NCI-H2196 (cell line): ENCODE results near the gene RPEL1.
"Not testable (repeated sequence)": the region's sequence is repeated elsewhere in the genome, so short reads cannot be mapped to it uniquely, and the experiment has no call there.

Source experiments
- DNase-seq: peaks from one replicate; lab custom pipeline; 2025; ENCODE audit not compliant: unreplicated experiment; lab: John Stamatoyannopoulos, UW

RPEL1 gene

GRCh38 chr10:103245587-103245986, at the start of gene RPEL1:
TSS of gene RPEL1 (plus strand) at chr10:103245887. CDS start at chr10:103245997, 110 bp downstream.
- not testable (repeated sequence) for DNase-seq

GRCh38 chr10:103196516-103196915, 49.2 kb upstream of the RPEL1 start:
- no peak for DNase-seq

- DNase-seq, result no peak
Observed at GRCh38 chr10:103197174-103197573, 48.5 kb upstream of the RPEL1 start.

- no peak for DNase-seq
Observed at GRCh38 chr10:103197903-103198302, 47.8 kb upstream of the RPEL1 start.

GRCh38 chr10:103198648-103199047, 47.0 kb upstream of the RPEL1 start:
- no peak for DNase-seq

GRCh38 chr10:103199488-103199887, 46.2 kb upstream of the RPEL1 start:
- DNase-seq, result no peak

GRCh38 chr10:103202319-103202718, 43.4 kb upstream of the RPEL1 start:
- DNase-seq, result no peak

GRCh38 chr10:103203466-103203865, 42.2 kb upstream of the RPEL1 start:
- no peak for DNase-seq

GRCh38 chr10:103204353-103205255, 41.1 kb upstream of the RPEL1 start:
- no peak for DNase-seq

GRCh38 chr10:103205401-103205800, 40.3 kb upstream of the RPEL1 start:
- not testable (repeated sequence) for DNase-seq

GRCh38 chr10:103206715-103207114, 39.0 kb upstream of the RPEL1 start:
- DNase-seq, result not testable (repeated sequence)

GRCh38 chr10:103207141-103207540, 38.5 kb upstream of the RPEL1 start:
- DNase-seq, result no peak

- DNase-seq, result not testable (repeated sequence)
Observed at GRCh38 chr10:103207643-103208042, 38.0 kb upstream of the RPEL1 start.

GRCh38 chr10:103210262-103210661, 35.4 kb upstream of the RPEL1 start:
- not testable (repeated sequence) for DNase-seq

- DNase-seq, result no peak
Observed at GRCh38 chr10:103215601-103216000, 30.1 kb upstream of the RPEL1 start.

GRCh38 chr10:103216362-103216761, 29.3 kb upstream of the RPEL1 start:
- DNase-seq, result not testable (repeated sequence)

- DNase-seq, result no peak
Observed at GRCh38 chr10:103224133-103224532, 21.6 kb upstream of the RPEL1 start.

- DNase-seq, result not testable (repeated sequence)
Observed at GRCh38 chr10:103224721-103225120, 21.0 kb upstream of the RPEL1 start.

- no peak for DNase-seq
Observed at GRCh38 chr10:103225939-103226338, 19.7 kb upstream of the RPEL1 start.

- no peak for DNase-seq
Observed at GRCh38 chr10:103227416-103227815, 18.3 kb upstream of the RPEL1 start.

- DNase-seq, result no peak
Observed at GRCh38 chr10:103231047-103231551, 14.6 kb upstream of the RPEL1 start.

- DNase-seq, result no peak
Observed at GRCh38 chr10:103232131-103232673, 13.5 kb upstream of the RPEL1 start.
